ENCODE data around the gene SURF6.

Gene SURF6

DNA sequence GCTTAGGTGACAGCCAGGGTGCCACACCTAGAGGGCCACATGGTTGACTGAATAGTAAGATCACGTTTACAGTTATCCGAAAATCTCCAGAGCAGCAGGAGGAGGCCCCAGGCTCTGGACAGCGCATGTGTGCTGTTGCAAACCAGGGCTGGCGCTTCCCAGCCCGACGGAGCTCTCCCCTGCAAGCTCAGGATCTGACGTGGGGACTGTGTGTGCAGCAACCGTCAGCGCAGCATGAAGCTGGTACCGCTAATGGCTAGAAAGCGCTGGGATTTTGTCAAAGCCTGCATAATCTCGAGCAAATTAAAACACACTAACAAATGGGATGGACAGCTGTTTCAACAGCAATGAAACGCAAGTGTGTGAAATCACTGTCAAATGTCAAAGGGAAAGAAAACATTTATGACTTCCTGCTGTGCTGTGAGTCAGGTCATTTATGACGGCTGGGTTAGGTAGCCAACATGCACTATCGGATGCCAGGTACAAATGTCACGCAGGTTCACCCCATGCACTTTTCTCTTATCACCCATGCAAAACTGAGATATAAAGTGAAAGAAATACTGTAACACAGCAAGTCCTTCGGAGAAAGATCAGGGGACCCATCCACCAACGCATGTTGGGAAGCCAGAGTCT, 32.4 kb upstream of the SURF6 start:
- in situ Hi-C loops (cut with MboI; ENCODE audit: low sequenced_read_pairs), result no loop called here

DNA sequence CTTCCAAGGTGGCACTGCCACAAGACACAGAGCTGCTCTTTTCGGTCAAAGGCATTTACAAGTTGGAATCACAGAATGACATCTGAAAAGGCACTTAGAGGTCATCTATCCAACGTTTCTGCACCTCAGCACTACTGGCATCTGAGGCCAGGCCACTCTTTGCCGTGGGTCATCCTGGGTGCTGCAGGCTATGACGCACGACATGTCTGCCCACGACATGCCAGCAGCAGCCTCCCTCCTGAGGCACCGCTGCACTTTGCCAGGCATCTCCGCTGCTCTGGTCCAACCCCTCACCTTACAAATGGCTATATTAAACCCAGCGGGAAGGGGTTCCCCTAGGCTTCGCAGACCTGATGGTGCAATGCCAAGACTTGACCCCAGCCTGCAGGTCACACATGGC, 31.8 kb upstream of the SURF6 start:
- in situ Hi-C loops (cut with MboI; ENCODE audit: low sequenced_read_pairs), result no loop called here

DNA sequence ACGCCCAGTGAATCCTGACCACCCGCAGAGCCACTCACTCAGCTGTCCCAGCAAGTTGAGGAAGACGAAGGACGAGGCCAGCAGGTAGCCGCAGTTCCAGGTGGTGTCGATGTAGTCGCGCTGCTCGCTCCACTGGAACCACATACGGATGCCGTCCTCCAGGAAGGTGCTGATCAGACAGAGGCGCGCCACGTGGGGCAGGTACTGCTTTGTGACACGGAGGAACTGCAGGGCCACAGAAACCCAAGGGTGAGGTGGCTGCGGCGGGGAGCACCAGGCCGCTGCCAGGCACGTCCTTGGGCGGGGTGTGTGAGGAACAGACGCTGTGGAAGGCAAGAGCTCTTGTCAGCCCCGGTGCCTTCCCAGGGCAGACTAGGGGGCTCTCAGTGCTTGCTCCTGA, 31.2 kb upstream of the SURF6 start:
- in situ Hi-C loops (cut with MboI; ENCODE audit: low sequenced_read_pairs), result no loop called here

DNA sequence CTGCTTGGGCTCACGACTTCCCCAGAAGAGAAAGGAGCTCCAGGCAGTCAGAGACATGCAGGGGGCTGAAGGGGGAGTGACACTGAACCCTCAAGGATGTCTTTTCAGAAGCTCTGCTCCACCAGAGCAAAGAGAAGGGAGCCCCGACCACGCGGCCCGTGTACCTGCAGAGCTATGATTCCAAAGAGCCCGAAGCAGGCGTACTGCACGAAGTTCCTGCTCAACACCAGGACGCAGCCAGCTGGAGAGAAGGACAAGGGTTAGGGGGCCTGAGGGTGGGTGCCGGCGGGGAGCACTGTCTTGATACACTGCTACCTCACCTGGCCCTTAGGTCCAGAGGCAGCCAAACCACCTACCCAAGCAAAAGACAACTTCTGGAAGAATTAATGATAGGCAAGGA, 30.4 kb upstream of the SURF6 start:
- in situ Hi-C loops (cut with MboI; ENCODE audit: low sequenced_read_pairs), result no loop called here

DNA sequence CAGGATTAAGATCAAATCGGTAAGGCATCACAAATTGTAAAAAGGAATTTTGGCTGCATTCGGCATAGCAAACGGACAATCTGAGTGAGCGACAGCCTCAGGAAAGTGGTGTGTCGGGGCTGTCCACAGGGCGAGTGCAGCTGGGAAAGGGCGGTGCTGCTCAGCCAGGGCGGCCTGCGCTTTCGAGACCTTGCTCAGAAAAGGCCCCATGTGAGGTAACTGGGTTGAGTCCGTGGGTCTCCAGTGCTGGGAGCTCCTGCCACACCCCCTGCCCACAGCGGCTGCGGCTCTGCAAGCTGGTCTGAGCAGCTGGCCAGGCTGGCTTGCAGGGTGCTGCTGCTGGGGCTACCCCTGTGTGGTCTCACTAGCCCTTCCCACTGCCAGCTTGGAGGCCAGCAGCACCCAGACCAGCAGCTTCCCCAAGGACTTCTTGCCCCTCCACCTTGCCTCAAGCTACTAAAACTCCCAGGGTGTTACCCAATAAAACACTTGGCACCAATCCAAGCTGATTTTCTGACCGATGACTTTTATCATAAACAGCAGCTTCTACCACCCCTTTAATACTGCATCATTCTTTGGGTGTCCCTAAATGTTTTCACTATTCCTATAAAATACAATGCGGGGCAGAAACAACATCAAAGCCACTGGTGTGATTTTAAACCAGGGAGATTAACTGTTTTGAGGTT, 26.5 kb upstream of the SURF6 start:
- in situ Hi-C loops (cut with MboI; ENCODE audit: low sequenced_read_pairs), result no loop called here

DNA sequence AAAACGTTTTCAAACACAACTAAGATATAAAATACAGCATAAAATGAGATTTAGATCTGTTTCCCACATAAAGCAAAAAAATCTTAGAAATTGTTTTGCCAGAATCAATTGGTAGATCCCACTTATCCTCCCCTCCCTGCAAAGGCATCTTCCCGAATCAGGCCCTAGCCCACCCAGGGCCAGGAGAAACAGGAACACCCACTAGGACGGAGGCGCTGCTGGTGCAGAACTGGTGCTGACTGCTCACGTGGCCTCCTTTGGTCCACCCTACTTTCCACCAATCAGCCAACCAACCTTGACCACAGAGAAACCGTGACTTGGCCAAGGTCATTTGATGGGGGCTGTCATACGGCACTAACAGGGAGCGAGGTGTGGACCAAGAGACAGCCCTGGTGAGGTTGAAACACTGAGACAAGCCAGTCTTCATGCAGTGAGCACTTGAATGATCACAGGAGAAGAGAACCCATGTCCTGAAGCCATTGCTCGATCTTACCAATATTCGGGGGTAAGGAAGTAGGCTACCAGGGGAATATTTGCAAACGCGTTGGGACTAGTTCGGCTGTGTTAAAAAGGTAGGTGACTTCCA, 25.6 kb upstream of the SURF6 start:
- in situ Hi-C loops (cut with MboI; ENCODE audit: low sequenced_read_pairs), result no loop called here

DNA sequence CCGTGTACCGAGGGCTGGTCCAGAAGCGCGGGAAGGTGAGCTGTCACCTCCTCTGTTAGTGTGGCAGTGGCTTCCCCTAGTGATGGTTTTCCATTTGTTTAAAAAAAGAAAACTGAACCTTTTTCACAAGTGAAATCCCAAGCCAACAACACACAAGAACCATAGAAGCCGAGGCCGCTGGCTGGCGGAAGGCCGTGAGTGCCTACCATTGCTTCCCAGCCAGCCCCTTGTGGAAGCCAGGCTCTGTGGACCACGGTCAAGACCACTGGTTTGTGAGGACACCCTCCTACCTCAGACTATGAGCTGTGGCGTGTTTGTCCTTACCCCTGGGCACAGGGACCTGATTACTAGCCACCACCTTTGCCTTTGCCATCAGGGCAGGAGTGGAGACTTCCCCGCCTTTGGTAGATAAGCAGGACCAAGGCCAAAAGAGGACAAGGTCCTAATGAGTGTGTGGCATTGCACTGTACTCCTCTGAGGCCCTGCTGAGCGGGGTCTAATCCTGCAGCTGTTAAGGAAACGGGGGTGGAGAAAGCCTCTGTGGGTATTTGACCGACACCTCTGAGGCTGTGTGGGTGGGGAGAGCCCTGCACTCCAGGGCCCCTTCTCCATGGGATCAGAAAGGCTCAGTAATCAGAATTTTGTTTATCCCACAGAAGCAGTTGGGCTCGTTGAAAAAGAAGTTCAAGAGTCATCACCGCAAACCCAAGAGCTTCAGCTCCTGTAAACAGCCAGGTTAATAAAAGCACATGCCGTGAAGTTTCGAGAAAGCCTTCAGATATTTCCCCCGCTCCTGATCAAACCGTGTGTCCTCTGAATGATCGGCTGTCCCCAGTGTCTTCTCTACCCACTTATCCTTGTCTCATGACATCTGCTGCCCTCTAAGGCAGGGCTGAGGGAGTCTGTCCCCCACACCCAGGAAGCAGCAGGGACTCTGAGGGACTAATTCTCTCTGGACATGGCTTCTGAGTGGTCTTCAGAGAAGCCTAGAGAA, 24.7 kb upstream of the SURF6 start:
- in situ Hi-C loops (cut with MboI; ENCODE audit: low sequenced_read_pairs), result no loop called here

DNA sequence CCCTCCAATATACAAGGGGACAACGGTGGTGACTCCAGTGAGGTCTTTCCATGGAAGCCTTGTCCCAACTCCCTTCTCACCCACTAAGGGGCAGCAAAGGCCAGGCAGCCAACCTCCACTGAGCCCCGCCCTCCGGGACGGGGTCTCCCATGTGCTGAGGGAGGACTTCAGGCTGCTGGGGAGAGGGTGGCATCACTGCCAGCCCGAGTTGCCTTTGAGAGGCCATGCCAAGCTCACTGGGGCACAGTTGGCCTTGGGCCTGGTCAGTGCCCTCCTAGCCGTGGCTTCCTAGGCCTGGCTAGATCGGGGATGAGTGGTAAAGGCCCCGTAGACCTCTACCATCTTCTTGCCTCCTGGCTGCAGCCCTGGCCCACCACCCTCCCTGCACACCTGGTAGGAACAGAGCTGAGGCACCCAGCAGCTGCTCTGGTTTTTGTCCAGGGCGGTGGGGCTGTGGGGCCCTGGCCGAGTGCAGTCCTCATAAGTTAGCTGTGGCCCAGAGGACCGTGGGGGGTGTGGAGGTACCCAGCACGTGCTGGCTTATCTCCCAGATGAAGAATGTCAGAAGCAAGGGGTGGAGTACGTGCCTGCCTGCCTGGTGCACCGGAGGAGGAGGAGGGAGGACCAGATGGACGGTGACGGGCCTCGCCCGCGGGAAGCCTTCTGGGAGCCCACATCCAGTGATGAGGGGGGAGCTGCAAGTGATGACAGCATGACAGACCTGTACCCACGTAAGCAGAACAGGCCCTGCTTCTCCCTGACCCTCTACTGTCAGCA, 23.6 kb upstream of the SURF6 start:
- in situ Hi-C loops (cut with MboI; ENCODE audit: low sequenced_read_pairs), result no loop called here

DNA sequence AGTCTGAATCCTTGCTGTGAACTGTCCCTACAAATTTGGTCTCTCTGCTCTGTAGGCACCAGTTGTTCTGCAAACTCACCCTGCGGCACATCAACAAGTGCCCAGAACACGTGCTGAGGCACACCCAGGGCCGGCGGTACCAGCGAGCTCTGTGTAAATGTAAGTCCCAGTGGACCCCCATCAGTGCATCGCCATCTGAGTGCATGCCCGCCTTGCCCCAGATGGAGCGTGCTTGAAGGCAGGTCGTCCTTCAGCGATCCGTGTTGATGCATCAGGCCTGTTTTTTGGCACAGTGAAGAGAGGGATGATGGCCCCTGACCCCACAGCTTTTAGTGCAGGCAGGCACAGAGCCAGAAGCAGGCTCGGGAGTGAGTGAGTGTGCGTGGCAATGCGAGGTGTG, 21.7 kb upstream of the SURF6 start:
- in situ Hi-C loops (cut with MboI; ENCODE audit: low sequenced_read_pairs), result no loop called here

DNA sequence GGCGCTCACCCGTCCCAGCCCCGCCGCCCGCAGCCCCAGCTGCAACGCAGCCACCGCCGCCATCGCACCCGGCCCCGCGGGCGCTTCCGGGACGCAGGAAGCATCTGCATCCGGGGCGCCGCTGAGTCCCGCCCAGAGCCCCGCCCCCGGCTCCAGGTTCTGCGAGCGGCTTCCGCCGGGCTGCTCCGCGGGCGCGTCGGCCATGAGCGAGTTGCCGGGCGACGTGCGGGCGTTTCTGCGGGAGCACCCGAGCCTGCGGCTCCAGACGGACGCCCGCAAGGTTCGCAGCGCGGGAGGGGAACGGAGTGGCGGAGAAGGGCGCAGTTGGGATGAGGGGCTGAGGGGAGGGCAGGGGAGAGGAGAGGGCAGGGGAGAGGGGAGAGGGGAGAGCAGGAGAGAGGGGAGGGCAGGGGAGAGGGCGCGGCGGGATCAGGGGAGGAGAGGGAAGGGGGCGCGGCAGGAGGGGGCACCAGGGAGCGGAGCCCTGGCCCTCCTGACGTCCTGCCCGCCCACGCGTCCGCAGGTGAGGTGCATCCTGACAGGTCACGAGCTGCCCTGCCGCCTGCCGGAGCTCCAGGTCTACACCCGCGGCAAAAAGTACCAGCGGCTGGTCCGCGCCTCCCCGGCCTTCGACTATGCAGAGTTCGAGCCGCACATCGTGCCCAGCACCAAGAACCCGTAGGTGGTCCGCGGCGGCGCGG, 20.6 kb upstream of the SURF6 start, which contains the start of the genes SURF1 and SURF2:
Gene SURF1, minus strand, starts transcription at position 97 of the 701 bp plus-strand sequence. Its CDS starts 34 bp downstream, at position 63.
Gene SURF2, plus strand, starts transcription at position 160 of the 701 bp plus-strand sequence. Its CDS starts 43 bp downstream, at position 203.
- in situ Hi-C loops (cut with MboI; ENCODE audit: low sequenced_read_pairs), result no loop called here

DNA sequence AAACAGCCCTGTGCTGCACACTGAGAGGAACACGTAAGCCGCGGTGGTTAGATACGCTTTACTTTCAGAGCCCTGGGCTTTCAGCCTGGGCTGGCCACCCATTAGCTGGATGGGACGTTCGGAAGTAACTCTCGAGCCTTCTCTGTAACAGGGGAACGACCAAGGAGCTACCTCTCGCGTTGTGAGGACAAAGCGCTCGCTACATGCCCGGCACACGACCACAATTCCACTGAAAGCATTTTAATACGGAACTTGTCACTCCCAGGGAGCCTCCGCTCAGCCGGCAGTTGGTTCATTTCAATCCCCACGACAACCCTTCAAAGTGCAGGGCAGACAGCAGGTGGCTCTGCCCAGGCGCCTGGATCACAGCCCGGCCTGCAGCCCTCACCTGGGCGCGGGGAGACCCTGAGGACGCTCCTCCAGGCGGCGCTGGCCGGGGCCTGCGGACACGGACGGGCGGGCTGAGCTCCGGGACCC, 19.9 kb upstream of the SURF6 start:
- in situ Hi-C loops (cut with MboI; ENCODE audit: low sequenced_read_pairs), result no loop called here

DNA sequence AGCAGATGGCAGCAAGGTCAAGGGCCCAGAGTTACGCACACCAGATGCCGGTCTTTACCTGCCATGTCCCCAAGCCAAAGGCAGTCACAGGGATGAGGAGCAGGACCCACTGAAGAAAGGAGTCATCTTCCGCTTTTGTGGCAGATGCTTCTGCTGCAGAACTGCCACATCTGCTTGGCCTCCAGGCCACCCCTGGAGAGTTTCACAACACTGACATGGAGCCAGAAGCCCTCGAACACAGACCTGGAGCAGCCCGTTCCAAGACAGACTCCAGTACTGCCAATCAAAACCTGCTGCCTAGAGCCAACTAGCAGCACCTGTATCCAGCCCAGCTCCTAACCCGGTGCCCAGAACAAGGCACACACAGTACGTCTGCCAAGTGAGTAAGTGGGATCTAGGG, 18.8 kb upstream of the SURF6 start:
- in situ Hi-C loops (cut with MboI; ENCODE audit: low sequenced_read_pairs), result no loop called here

DNA sequence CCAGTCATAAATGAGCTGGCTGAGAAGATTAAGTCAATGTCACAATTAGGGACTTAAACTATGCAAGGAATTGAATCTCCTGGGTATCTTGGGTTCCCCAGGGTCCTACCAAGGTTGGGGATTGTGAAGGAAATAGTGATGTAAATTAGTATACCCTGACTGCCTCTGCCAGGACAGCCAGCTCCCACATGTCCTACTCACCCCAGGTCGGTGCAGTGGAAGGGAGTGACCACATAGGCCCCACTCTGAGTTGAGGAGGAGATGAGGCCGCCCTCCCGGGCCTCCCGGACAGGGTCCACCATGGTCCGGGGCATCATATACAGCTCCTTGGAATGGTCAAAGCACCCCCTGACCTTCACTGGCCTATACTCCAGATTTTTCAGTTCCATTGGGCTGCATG, 17.6 kb upstream of the SURF6 start:
- in situ Hi-C loops (cut with MboI; ENCODE audit: low sequenced_read_pairs), result no loop called here

DNA sequence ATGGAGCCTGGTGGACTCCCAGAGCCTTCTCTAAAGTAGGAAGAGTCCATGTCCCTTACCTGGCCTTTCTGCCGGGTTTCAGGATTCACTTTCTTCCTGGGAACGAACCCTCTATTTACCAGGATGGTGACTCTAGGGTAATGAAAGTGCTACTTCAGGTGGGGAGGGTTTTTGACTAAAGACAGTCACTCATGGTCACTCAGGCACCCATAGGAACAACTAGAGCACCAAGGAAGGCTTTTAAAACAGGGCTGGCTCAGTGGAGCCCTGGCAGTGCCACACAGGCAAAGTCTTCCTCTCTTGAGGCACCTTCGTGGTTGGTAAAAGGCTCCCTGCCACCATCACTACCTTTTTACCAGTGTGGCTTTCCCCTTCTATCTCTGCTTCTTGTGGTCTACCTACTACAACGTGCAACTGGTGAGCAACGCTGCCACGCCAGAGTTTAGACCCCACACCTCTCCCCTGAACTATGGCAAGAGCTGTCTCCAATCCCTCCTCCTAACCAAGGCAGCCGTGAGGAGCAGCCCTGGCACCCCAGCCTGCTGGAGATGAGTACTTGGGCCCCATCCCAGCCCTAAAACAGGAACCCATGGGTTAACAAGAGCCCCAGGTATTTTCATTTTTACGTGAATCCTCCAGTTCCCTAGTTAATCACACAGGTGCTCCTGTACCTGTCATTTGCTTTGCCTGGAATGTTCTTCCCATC, 16.8 kb upstream of the SURF6 start:
- in situ Hi-C loops (cut with MboI; ENCODE audit: low sequenced_read_pairs), result no loop called here

DNA sequence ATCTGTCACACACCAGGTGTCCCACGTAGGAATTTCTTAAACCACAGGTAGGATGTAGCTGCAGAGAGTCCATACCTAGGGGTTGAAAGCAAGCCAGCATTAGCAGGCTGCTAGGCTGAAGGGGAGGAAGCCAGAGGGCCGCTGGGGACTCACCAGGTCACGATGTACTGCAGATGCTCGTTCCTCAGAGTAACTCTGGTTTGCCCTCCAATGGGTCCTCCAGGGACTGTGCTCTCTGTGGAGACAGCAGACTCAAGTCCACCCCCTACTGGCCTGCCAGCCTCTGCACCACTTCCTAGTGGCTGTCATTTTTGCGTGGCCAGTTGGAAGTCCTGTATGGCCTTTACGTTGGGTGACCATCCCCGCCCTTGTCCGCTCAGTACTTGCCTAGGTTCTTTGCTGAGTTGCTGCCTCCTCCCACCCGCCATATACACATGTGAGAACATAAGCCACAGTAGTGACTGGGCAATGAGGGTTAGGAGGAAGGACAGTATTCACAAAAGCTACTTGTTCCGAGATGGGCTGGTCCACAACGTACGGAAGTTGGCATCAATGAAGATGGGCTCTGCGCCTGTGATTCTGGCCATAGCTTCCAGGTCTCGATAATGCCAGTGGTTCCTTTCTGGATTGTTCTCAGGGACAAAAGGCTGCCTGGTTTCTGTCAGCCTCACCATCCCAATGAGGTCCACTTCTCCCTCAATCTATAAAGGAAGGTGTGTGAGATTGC, 16.1 kb upstream of the SURF6 start:
- in situ Hi-C loops (cut with MboI; ENCODE audit: low sequenced_read_pairs), result no loop called here

DNA sequence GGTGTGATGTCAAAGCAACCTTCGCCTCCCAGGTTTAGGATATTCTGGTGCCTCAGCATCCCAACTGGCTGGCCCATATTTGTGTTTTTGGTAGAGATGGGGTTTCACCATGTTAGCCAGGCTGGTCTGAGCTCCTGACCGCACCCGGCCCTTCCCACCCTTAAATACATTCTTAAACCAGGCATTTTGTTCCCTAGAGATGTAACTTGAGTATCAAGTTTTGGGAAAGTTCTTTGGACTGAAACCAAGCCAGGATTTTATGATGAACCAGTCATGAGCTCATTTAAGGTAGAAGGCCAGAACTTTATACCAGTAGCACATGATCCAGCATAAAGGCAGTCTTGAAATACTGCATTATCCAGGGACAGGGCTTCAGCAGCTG, 15.5 kb upstream of the SURF6 start:
- in situ Hi-C loops (cut with MboI; ENCODE audit: low sequenced_read_pairs), result no loop called here

DNA sequence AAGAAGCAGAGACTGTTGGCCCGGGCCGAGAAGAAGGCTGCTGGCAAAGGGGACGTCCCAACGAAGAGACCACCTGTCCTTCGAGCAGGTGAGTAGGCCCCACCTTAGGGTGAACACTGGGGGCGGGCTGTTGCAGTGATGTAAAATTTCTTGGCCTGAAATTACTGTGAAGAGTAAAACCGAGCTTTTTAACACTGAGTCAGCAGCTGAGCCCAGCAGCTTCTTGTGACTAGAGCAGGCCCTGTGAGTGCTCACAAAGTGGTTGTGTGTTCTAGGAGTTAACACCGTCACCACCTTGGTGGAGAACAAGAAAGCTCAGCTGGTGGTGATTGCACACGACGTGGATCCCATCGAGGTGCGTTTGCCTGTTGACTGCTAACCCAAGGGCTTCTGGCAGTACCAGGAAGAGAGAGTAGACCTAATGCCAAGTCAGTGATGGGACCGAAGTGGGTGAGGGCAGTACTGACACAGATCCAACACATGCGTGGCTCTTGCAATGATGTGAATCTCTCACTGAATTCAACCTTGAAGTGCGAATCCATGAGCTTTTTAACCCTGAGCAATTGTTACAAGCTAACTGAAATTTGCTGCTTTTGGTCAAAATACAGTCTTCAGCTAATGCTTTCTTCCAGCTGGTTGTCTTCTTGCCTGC, 14.1 kb upstream of the SURF6 start:
- in situ Hi-C loops (cut with MboI; ENCODE audit: low sequenced_read_pairs), result no loop called here

Data from HL-60/S4 (cell line).